GM13976 (cell line): ENCODE results near the gene RUFY3.

Experiments used
- DNase-seq: peaks from one replicate; pipeline ENCODE4 v3.0.0; 2012; ENCODE audit warnings: low spot score
- in situ Hi-C: fragments of 300-500 bp; cut with MboI; formaldehyde crosslinking; loops from one replicate; pipeline ENCODE4 v1.12.0; 2022; ENCODE audit warnings: low sequenced_read_pairs, mixed read lengths, inconsistent platforms; ENCODE audit not compliant: unreplicated experiment
- TF ChIP-seq, protein P1 (sequence below): IDR thresholded peaks from 2 replicates; pipeline ENCODE4 v1.5.1; 2012; ENCODE audit warnings: borderline replicate concordance, mild to moderate bottlenecking; ENCODE audit not compliant: insufficient read depth; ENCODE audit errors: extremely low read depth, missing control alignments, control extremely low read depth

RUFY3 gene

DNA sequence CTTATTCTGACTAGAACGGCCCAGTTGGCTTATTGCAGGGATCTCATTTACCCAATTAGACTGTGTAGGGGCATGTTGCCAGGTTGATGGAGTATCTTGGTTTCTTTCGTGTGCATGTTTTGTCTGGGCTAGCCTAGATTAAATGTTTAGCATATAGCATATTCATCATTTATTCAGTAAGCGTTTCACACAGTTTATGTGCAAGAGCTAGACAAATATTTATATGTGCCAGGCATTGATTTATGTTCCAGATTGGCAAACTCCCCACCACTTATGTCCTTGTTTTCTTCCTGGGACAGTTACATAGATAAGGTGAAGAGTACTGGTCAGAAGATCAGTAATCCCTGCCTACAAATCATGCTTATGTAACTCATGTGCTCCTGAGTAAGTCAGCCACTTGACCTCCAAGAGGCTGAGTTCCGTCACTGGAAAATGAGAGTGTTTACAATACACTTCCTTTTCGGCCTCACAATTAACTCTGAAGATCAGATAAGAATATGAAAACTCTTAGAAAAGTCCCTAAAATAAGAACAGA, 57.2 kb downstream of the RUFY3 start:
- in situ Hi-C loops, result no loop called here
- no peak for DNase-seq

DNA sequence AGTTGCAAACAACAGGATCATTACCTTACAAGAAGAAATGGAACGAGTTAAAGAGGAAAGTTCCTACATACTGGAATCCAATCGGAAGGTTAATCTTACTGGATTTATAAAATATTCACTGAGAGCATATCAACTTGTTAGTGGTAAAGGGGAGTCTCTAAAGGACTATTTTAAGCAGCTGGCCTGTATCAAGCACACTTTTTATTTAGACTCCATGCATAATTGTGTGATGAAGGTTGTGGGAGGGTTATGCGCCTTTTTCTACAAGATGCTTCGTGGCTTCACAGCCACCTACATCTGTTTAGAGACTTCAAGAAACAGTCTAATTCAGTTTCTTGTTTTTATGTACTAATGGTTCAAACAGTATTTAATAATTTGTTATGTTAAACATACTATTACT, 61.3 kb downstream of the RUFY3 start:
- in situ Hi-C loops, result no loop called here
- TF ChIP-seq, protein P1, sequence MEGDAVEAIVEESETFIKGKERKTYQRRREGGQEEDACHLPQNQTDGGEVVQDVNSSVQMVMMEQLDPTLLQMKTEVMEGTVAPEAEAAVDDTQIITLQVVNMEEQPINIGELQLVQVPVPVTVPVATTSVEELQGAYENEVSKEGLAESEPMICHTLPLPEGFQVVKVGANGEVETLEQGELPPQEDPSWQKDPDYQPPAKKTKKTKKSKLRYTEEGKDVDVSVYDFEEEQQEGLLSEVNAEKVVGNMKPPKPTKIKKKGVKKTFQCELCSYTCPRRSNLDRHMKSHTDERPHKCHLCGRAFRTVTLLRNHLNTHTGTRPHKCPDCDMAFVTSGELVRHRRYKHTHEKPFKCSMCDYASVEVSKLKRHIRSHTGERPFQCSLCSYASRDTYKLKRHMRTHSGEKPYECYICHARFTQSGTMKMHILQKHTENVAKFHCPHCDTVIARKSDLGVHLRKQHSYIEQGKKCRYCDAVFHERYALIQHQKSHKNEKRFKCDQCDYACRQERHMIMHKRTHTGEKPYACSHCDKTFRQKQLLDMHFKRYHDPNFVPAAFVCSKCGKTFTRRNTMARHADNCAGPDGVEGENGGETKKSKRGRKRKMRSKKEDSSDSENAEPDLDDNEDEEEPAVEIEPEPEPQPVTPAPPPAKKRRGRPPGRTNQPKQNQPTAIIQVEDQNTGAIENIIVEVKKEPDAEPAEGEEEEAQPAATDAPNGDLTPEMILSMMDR, result no peak

More for the DNA sequence above, 57.2 kb downstream of the RUFY3 start:
- TF ChIP-seq, protein P1, result no peak

DNA sequence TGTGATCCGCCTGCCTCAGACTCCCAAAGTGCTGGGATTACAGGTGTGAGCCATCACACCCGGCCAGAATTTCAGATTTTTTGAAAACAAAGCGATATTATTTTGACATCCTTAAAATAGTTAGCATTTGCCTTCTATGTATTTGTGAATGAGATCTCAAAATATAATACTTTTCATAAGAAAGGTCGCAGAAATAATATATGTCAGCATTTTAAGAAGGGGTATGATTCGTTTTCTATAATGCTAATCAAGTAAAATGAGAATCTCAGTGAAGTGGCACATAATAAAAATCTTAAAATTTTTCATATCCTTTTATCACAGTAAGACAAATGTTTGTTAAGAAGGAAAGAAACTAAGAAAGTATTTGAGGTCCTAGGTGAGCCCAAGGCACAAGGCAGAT, 65.7 kb downstream of the RUFY3 start:
- in situ Hi-C loops, result no loop called here
- TF ChIP-seq, protein P1, result no peak
- no peak for DNase-seq

More for the DNA sequence above, 61.3 kb downstream of the RUFY3 start:
- no peak for DNase-seq

DNA sequence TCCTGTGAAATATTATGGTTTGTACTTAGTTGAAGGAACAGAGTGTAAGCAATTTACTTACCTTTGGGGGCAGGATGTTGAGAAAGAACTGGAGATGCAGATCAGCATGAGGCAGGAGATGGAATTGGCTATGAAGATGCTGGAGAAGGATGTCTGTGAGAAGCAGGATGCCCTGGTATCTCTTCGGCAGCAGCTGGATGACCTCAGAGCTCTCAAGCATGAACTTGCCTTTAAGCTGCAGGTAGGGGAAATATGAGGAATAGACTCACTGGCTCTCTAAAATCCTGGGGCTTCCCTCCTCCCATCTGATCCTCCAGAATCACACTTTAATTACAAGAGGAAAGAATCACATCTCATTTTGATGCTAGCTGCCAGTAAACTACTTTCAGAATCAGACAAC, 67.0 kb downstream of the RUFY3 start:
- DNase-seq, result no peak
- in situ Hi-C loops, result no loop called here
- TF ChIP-seq, protein P1, result no peak

DNA sequence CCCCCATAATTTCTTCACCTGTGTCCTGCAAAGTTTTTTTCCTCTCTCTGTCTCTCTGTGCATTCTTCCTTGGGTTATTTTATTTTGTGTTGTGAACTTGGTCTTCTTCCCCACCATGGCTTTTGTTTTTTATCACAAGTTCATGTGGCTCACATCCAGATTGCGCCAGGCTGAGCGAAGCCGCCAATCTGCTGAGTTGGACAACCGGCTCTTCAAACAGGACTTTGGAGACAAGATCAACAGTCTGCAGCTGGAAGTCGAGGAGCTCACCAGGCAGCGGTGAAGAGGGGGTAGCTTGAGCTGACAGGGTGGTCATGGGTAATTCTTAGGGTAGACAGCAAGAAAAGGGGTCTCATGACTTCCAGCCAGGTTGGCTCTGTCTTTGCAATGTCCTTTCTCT, 71.9 kb downstream of the RUFY3 start:
- in situ Hi-C loops, result no loop called here
- TF ChIP-seq, protein P1, result no peak
- DNase-seq, result no peak

DNA sequence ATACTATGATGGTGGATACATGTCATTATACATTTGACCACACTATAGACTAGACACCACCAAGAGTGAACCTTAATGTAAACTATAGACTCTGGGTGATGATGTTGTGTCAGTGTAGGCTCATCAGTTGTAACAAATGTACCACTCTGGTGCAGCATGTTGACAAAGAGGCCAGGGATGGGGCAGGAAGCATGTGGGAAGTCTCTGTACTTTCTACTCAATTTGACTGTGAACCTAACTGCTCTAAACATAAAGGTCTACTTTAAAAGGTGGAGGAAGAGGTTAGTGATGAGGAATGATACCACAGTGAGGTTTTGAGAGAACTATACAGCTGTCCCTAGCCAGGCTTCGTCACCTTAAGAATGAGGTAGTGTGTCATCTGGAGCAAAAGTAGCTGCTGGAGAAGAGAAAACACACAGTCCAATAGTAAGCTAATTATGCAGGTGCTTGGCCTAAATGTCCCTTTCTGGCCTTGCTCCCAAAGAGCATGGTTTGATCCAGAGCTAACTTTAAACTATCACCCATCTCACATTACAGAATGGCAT, 79.6 kb downstream of the RUFY3 start:
- DNase-seq, result peak; percentile 38
- in situ Hi-C loops, result no loop called here
- TF ChIP-seq, protein P1, result no peak
